Fibroblast of peridontal ligament (primary cell): ENCODE results near the gene VPS9D1.
A peak's percentile ranks its signal among the peaks of the same experiment; 100 is the strongest.
"Not testable (repeated sequence)": the region's sequence is repeated elsewhere in the genome, so short reads cannot be mapped to it uniquely, and the experiment has no call there.

ENCODE experiments used
- DNase-seq: peaks from one replicate; pipeline ENCODE4 v3.0.0-alpha.2; 2010; ENCODE audit errors: extremely low read depth

Gene VPS9D1

GRCh38 chr16:89664238-89664637 lies 56.5 kb downstream of the VPS9D1 start:
- not testable (repeated sequence) for DNase-seq

GRCh38 chr16:89661215-89661614 lies 59.5 kb downstream of the VPS9D1 start:
- no peak for DNase-seq

GRCh38 chr16:89660146-89660545 lies 60.6 kb downstream of the VPS9D1 start:
- DNase-seq = no peak

- DNase-seq = no peak
These were observed 62.3 kb downstream of the VPS9D1 start for GRCh38 chr16:89658221-89658879.

- DNase-seq = peak; percentile 78
These were observed 63.1 kb downstream of the VPS9D1 start, which contains the start of the genes CHMP1A and SPATA33 for GRCh38 chr16:89657442-89658220. Gene CHMP1A (minus strand): TSS chr16:89657708. CDS start chr16:89657588, 120 bp downstream. Gene SPATA33 (plus strand): TSS chr16:89657836. CDS start chr16:89657912, 76 bp downstream.
